ENCODE measurements around the gene ALOX15B. TPM values are rescaled to one million over a fixed set of nuclear protein-coding genes. Genes with fewer than 3 reads are reported as not detected.
A peak's percentile ranks its signal among the peaks of the same experiment; 100 is the strongest.

Gene ALOX15B
- total RNA-seq, 1 donor from 2014 or later = not detected

DNA sequence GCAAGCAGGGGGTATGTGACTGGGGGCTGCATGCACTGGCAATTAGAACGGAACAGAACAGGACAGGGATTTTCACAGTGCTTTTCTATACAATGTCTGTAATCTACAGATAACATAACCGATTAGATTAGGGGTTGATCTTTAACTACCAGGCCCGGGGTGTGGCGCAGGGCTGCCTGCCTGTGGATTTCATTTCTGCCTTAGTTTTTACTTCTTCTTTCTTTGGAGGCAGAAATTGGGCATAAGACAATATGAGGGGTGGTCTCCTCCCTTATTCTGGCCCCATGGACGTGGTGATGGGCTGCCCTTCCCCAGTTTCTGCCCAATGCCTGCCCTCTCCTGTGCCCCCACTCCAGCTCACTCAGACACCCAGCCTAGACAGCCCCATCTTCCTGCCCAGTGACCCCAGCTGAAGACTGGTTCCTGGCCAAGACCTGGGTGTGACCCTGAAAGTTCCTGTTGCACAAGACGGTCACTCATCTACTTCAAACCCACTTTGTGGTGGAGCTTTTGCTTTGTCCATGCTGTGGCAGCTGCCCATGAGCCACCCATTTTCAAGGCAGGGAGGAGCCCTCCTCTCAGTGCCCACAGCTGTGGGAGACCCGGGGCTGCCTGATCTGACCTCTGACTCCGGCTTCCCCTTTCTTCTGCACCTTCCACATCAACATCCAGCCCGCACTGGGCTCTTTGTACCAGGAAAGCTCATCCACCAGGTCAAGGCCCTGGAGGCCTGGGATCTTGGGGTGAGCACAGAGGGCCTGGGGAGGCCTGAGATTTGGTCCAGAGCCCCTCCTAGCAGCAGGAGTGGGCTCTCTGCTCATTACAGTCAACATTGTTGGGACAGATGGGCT lies 30.1 kb downstream of the ALOX15B start:
- Mint-ChIP-seq H3K36me3 (ENCODE audit: insufficient read depth) (no peaks in the 10 kb centered on the region), H3K27me3 (peaks cover 95% of the 10 kb centered on the region), H3K27ac (no peak overlapping the region), H3K4me1 (ENCODE audit: low read depth) (peaks cover 17% of the 10 kb centered on the region), H3K9me3 (ENCODE audit: low read depth) (no peaks in the 10 kb centered on the region), H3K4me3 (ENCODE audit: low read depth) (no peak overlapping the region)
- no peak for DNase-seq (ENCODE audit: low spot score, unreplicated experiment)
- no peak for TF ChIP-seq CTCF (IDR thresholded peaks at IDR 0.05; ENCODE audit: unreplicated experiment)

DNA sequence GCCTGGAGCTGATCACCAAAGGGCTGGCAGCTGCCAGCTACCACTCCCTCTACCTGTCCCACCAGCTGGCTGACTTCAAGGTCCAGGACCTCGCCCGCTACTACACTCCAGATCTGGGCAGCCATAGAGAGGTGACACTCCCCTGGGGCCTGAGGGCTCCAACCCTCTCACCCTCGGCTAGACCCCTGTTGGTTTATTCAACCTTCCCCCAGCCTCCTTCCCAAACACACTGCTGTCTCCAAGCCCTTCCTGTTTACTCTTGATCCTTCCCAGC lies 30.7 kb downstream of the ALOX15B start:
- H3K27me3 Mint-ChIP-seq = peaks cover 96% of the 10 kb centered on the region
- no peak for DNase-seq (ENCODE audit: low spot score, unreplicated experiment)
- H3K9me3 Mint-ChIP-seq (ENCODE audit: low read depth) = no peaks in the 10 kb centered on the region
- H3K4me3 Mint-ChIP-seq (ENCODE audit: low read depth) = no peak overlapping the region
- H3K27ac Mint-ChIP-seq = no peak overlapping the region
- TF ChIP-seq CTCF (IDR thresholded peaks at IDR 0.05; ENCODE audit: unreplicated experiment) = no peak
- H3K4me1 Mint-ChIP-seq (ENCODE audit: low read depth) = peaks cover 15% of the 10 kb centered on the region
- no peaks in the 10 kb centered on the region for H3K36me3 Mint-ChIP-seq (ENCODE audit: insufficient read depth)

DNA sequence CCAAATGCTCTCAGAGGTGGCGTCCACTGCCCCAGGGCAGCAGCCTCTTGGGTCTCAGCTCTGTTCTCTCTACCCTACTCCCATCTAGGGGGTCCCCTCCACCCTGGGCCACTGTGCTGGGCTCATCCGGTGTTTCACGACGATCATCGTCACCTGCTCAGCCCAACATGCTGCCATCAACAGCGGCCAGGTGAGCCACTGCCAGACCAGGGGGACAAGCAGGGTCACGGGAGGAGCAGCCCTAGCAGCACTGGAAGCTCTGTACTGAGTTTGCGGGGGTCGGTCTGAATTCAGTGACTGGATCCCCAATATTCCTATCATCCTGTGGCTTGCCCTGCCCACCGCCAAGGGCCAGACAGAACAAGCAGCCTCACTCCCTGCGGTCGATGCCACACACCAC lies 32.6 kb downstream of the ALOX15B start:
- Mint-ChIP-seq H3K36me3 (ENCODE audit: insufficient read depth) (no peaks in the 10 kb centered on the region), H3K9me3 (ENCODE audit: low read depth) (no peaks in the 10 kb centered on the region), H3K27me3 (peaks cover 97% of the 10 kb centered on the region), H3K4me3 (ENCODE audit: low read depth) (no peak overlapping the region), H3K4me1 (ENCODE audit: low read depth) (peaks cover 15% of the 10 kb centered on the region), H3K27ac (no peak overlapping the region)
- no peak for TF ChIP-seq CTCF (IDR thresholded peaks at IDR 0.05; ENCODE audit: unreplicated experiment)
- DNase-seq (ENCODE audit: low spot score, unreplicated experiment) = no peak

DNA sequence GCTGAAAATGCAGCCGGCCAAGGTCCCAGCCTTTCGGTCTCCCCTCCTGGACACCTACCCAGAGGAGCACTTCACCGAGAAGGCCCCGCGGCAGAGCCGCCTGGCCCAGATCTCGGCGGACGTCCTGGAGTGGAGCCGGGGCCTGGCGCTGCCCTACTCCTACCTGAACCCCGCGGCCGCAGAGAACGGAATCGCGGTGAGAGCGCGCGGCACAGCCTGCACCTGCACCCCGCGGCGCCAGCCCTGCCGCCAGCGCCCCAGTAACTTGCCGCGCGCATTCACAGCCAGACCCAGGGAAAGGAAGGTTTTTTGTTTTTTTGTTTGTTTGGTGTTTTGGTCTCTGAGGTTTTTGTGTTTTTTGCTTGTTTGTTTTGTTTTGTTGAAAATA lies 33.5 kb downstream of the ALOX15B start:
- H3K27ac Mint-ChIP-seq = no peak overlapping the region
- no peak for DNase-seq (ENCODE audit: low spot score, unreplicated experiment)
- H3K9me3 Mint-ChIP-seq (ENCODE audit: low read depth) = no peaks in the 10 kb centered on the region
- H3K27me3 Mint-ChIP-seq = peaks cover 97% of the 10 kb centered on the region
- no peak for TF ChIP-seq CTCF (IDR thresholded peaks at IDR 0.05; ENCODE audit: unreplicated experiment)
- H3K36me3 Mint-ChIP-seq (ENCODE audit: insufficient read depth) = no peaks in the 10 kb centered on the region
- H3K4me1 Mint-ChIP-seq (ENCODE audit: low read depth) = peaks cover 15% of the 10 kb centered on the region
- peak overlapping the region; percentile 9 for H3K4me3 Mint-ChIP-seq (ENCODE audit: low read depth)

DNA sequence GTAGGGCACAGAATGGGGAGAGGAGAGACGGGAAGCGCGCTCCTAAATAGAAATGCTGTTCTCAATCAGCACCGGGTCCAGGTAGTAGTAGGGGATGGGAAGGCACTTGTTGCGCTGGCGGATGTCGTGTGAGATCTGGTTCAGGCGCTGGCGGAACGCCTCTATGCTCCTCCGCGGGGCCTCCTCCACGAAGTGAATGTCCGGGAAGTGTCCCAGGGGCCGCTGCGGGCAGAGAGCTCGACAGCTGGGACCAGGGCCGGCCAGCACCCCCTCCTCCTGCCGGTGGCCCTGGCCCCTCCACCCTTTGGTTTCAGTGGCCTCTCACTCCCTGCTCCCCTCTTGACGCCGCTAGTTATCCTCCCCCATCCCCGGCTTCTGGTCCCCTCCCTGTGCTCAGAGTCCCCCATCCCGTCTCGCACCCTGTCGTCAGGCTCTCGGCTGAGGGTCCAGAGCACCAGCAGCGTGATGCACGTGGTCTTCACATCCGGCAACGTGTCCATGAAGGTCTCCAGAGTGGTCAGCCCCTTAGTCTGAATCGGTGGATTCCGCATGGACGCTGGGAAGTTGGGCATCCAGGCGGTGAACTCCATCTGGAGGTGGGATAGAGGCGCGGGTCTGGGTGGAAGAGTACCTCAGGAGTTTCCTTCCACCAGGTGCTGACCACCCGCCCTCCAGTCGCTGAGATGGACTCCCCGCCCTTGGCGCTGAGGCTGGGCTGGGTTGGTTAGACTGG lies 34.0 kb downstream of the ALOX15B start:
- peak overlapping the region; percentile 45 for H3K4me3 Mint-ChIP-seq (ENCODE audit: low read depth)
- no peaks in the 10 kb centered on the region for H3K36me3 Mint-ChIP-seq (ENCODE audit: insufficient read depth)
- TF ChIP-seq CTCF (IDR thresholded peaks at IDR 0.05; ENCODE audit: unreplicated experiment) = no peak
- H3K9me3 Mint-ChIP-seq (ENCODE audit: low read depth) = no peaks in the 10 kb centered on the region
- no peak overlapping the region for H3K27ac Mint-ChIP-seq
- DNase-seq (ENCODE audit: low spot score, unreplicated experiment) = no peak
- peaks cover 96% of the 10 kb centered on the region for H3K27me3 Mint-ChIP-seq
- H3K4me1 Mint-ChIP-seq (ENCODE audit: low read depth) = peaks cover 15% of the 10 kb centered on the region

All from progenitor cell of endocrine pancreas (in vitro differentiated cells).